ENCODE measurements around the gene PTPRN2.

Gene PTPRN2

DNA sequence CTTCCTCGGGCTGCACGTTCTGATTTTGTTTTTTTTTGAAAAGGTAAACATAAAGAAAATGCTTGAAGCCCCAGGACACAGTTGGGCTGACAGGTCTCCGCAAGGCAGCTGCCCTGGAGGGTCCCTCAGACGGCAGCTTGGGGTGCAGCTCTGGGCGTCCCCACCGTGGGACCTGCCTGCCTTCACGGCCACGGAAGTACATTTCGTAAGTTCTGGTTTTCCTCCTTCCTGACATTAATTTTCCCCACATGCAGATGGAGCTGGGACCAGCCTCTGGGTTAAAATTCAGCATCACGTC lies 759.8 kb downstream of the PTPRN2 start:
- DNase-seq: no peak

GRCh38 chr7:157827045-157827862 lies 760.4 kb downstream of the PTPRN2 start:
- no peak for DNase-seq

GRCh38 chr7:157826566-157826965 lies 761.1 kb downstream of the PTPRN2 start:
- no peak for DNase-seq

DNA sequence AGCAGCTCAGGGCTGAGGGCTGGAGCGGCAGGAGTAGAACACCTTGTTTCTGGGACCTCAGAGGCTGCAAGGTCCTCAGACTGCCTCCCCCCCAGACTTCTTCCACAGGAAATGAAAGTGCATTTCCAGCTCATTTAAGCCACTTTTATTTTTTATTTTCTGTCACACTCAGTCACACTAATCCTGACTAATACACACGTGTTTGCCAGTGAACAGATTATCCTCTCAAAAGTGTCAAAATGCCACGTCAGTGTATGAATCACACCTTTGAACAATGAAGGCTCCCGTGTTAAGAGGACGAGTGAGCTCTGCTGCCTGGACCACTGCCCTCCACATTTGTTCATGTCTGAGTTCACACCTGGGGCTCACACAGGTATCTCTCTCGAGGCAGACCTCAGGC lies 762.3 kb downstream of the PTPRN2 start:
- DNase-seq: no peak

- DNase-seq: no peak
These were observed 762.9 kb downstream of the PTPRN2 start for GRCh38 chr7:157824819-157825121.

- no peak for DNase-seq
These were observed 763.4 kb downstream of the PTPRN2 start for GRCh38 chr7:157824011-157824818.

- no peak for DNase-seq
These were observed 765.0 kb downstream of the PTPRN2 start for GRCh38 chr7:157822688-157823031.

DNA sequence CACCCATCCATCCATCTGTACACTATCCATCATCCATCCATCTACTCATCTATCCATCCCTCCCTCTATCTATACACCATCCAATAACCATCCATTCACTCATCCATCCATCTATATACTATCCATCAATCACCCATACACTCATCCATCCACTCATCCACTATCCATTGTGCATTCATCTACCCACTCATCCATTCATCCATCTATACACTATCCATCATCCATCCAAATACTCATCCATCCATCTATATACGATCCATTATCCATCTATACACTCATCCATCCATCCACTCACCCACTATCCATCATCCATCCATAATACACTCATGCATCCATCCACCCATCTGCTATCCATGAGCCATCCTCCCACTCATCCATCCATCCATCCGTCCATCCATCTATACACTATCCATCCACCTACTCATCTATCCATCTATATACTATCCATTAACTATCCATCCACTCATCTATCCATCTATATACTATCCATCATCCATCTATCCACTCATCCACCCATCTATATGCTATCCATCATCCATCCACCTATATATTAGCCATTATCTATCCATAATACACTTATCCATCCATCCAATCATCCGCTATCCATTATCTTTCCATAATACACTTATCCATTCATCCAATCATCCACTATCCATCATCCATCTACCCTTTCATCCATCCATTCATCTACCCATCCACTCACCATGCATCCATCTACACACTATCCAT lies 765.5 kb downstream of the PTPRN2 start:
- DNase-seq: no peak

GRCh38 chr7:157820796-157821195 lies 766.8 kb downstream of the PTPRN2 start:
- DNase-seq: no peak

DNA sequence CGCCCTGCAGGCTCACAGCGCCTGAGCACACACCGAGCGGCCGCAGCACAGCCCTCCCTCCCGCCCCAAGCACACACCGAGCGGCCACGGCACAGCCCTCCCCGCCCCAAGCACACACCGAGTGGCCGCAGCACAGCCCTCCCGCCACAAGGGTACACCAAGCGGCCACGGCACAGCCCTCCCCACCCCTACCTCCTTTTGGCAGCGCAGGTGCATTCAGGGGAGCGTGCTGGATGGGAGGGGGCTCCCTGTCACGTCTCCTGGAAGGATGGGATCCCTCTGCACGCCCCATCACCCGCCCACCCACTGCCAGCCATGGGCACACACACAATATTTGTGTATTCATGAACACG lies 768.2 kb downstream of the PTPRN2 start:
- no peak for DNase-seq

DNA sequence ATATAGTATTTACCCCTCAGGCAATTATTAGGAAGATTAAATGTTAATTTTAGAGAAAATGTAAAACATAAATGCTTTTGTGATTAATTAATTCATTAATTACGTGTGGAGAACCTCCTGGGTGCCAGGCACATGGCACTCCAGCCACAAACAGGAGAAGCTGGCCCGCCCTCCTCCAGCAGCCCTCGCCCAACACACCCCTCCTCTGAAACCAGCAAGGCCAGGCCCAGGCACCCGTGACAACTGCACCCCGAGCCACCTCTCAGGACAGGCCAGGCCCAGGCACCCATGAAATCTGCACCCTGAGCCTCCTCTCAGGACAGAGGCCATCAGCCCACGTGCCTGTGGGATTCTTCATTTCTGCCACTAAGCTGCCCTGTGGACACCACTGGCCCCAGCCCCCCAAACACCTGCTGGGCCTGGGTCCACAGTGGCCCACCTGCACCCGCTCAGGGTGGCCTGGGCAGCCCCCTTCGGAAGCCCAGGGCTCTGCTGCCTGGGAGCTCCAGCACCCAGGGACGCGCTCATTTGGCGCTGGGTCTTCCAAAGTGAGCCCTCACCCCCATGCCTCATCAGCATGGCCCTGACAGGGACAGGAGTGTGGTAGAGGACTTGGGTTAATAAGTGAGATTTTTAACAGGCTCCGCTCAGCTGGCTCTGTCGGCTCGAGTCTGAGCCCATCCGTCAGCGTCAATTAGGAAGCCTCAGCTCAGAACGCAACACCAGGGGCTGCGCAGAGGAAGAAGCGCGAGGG lies 768.7 kb downstream of the PTPRN2 start:
- DNase-seq: no peak

DNA sequence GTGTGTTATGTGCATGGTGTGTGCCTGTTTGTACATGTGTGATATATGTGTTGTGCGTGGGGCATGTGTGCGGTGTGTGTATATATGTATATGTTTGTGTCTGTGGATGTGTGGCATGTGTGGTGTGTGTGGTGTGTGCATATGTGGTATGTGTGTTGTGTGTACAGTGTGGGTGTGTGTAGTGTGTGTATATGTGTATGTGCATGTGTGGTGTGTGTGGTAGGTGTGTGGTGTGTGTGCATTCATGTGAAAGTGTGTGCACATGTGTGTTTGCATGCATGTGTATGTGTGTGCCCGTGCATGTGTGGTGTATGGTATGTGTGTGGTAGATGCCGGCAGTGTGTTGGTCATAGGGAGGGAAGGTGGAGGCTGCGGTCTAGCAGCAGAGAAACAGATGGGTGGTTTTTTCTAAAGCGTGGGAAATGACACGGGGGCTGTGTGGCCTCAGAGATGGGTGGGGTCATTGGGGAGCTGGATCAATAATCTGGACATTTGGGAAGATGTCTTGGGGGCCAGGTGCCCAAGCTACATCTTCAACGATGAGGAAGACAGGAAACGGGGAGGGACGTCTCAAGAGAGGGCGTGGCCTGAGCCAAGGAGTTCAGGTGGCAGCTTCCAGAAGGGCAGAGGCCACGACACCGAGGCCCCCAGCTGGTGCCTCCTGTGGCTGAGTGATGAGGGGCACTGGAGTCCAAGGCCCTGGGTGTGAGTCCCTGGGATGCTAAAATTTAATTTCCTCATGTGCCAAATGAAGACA lies 769.5 kb downstream of the PTPRN2 start:
- no peak for DNase-seq

DNA sequence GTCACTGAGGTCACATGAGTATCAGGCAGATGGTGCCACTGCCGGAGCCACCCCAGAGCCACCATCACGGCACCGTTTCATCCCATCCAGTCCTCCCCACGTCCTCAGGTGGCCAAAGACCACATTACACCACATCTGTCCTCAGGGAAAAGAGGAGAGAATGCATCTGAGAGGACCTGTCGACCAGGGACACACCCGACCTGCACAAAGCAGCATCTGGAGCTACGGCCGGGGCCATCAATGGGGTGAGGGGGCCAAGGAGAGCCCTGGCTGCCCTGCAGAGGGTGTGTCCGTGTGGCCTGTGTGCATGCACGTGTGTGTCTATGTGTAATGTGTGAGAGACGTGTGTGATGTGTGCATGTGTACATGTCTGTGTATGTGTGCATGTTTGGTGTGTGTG lies 770.2 kb downstream of the PTPRN2 start:
- no peak for DNase-seq

DNA sequence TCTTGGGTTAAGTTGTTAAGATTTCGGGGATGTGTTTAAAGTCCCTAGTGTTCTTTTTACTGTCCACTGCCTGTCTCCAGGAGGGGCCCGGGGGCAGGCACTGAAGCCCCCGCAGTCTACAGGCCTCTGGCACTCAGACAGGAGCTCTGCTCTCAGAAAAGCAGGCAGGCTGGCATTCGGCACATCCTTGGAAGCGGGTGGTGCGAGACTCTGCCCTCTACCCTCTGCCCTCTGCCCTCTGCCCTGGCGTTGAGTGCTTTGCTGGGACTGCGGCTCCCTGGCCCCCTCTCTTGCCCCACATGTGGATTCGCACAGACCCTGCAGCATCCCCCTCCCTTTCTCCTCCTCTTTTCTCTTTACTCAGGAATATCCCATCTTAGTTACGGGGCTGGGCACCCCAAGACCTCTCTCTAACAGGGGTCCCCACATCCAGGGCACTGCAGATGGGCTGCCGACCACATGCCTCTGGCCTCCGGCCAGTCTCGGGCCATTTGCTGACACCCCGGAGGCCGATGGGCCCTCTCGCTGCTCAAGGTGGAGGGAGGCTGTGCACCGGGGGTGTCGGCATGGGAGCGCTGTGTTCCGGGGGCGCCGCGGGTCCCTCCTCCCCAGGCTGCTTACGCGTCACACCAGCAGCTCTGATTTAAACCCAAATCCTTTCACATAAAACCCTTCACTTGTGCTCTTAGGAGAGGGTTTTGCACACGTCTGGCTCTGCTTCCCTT lies 770.9 kb downstream of the PTPRN2 start:
- DNase-seq: no peak

GRCh38 chr7:157816086-157816485 lies 771.5 kb downstream of the PTPRN2 start:
- no peak for DNase-seq

- DNase-seq: no peak
These were observed 772.0 kb downstream of the PTPRN2 start for GRCh38 chr7:157815706-157816022.

GRCh38 chr7:157814931-157815705 lies 772.5 kb downstream of the PTPRN2 start:
- no peak for DNase-seq

- no peak for DNase-seq
These were observed 773.6 kb downstream of the PTPRN2 start for GRCh38 chr7:157813741-157814661.

GRCh38 chr7:157813053-157813452 lies 774.6 kb downstream of the PTPRN2 start:
- DNase-seq: no peak

DNA sequence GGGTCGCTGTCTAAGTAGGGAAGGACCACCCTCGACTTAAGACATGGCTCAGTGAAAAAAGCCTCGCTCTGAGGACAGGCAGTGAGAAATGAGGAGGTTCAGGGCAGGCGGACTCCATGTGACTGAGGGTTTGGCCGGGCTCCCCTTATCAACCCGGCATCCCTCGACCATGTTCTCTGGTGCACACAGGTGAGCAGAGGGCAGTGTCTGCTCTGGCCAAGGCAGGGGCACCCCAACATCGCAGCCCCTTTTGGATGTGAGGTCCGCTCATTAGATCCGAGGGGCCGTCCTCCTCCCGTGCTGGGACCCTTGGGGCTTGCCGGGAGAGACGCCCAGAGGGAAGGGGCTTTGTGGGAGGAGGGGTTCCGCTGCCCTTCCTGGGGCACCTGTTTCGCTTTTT lies 775.7 kb downstream of the PTPRN2 start:
- no peak for DNase-seq
